Neuron (in vitro differentiated cells): ENCODE results near the gene TGM5.
"Not testable (repeated sequence)": the region's sequence is repeated elsewhere in the genome, so short reads cannot be mapped to it uniquely, and the experiment has no call there.

ENCODE experiments used
- H2AFZ ChIP-seq: one replicate; pipeline ENCODE4 v1.6.1; 2013; ENCODE audit warnings: low read depth, mild to moderate bottlenecking, inconsistent platforms, low read length, moderate library complexity
- H3K27me3 ChIP-seq: one replicate; pipeline ENCODE4 v1.6.1; 2013; ENCODE audit warnings: low read length; ENCODE audit not compliant: insufficient read depth
- H3K36me3 ChIP-seq: one replicate; pipeline ENCODE4 v1.6.1; 2013; ENCODE audit warnings: low read length; ENCODE audit not compliant: insufficient read depth
- H3K4me1 ChIP-seq: one replicate; pipeline ENCODE4 v1.6.1; 2013; ENCODE audit warnings: low read length; ENCODE audit not compliant: insufficient read depth
- H3K4me3 ChIP-seq: 2 replicates; pipeline ENCODE4 v1.5.1; 2013; ENCODE audit warnings: mild to moderate bottlenecking, low read length, moderate library complexity
- H3K9me3 ChIP-seq: one replicate; pipeline ENCODE4 v1.6.1; 2013; ENCODE audit warnings: low read length

TGM5 gene

DNA sequence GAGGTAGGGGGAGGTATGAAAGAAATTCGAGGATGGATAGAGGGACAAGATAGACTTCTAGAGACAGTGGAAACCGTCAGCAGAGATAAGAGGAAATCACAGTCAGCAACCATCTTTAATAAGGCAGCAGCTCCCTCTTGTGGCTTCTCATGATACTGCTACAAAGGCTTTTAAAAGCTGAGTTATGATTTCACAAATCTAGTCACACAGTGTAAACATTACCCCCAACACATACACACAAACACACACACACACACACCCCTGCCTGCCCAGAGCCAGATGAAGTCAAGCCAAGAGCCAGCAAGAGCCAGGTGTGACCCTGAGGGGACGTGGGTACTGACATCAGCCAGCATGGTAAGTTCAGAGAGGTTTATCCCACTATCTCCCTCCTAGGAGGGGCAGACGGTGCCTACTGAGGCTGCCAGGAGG is 18.9 kb upstream of the TGM5 start:
- H3K9me3 ChIP-seq, result no peaks in the 10 kb centered on the region
- H3K4me1 ChIP-seq, result no peaks in the 10 kb centered on the region
- no peaks in the 10 kb centered on the region for H3K36me3 ChIP-seq
- no peak overlapping the region for H2AFZ ChIP-seq
- H3K4me3 ChIP-seq, result no peak overlapping the region
- peaks cover 11% of the 10 kb centered on the region for H3K27me3 ChIP-seq

- Histone ChIP-seq H3K9me3 (no peaks in the 10 kb centered on the region), H3K27me3 (peaks cover 11% of the 10 kb centered on the region), H2AFZ (no peak overlapping the region), H3K4me1 (no peaks in the 10 kb centered on the region), H3K4me3 (no peak overlapping the region), H3K36me3 (no peaks in the 10 kb centered on the region)
Measured at GRCh38 chr15:43283526-43283925, 16.8 kb upstream of the TGM5 start.

DNA sequence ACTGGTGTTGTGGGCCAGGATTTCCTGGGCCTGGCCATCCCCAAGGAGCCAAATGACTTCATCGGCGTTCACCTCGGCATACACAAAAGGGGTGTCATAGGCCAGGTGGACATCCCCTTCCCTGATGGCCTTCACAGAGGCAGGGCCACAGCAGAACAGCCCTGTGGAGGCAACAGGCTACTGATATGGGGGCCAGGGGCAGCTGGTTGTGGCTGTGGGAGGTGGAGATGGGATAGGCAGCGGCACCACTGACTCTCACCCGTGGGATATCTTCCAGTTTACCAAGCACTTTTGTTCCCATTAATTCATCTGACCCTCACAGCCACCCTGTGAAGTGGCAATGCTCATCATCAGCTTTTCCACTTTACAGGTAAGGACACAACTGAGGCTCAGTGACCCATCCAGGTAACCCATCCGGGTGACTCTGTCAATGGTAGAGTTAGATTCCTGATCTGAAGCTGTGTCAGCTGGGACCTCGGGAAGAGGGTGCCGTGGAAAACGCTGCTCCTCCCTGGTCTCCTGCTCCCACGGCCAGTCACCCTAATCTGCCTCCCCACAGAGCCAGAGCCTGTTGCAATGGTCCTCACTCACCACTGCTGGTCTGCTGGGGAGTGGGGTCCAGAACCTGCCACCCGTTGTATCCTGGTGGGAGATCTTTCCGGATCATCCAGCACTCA is 15.3 kb upstream of the TGM5 start:
- Histone ChIP-seq H3K27me3 (peaks cover 11% of the 10 kb centered on the region), H3K4me3 (no peak overlapping the region), H3K36me3 (no peaks in the 10 kb centered on the region), H2AFZ (no peak overlapping the region), H3K9me3 (no peaks in the 10 kb centered on the region), H3K4me1 (no peaks in the 10 kb centered on the region)

DNA sequence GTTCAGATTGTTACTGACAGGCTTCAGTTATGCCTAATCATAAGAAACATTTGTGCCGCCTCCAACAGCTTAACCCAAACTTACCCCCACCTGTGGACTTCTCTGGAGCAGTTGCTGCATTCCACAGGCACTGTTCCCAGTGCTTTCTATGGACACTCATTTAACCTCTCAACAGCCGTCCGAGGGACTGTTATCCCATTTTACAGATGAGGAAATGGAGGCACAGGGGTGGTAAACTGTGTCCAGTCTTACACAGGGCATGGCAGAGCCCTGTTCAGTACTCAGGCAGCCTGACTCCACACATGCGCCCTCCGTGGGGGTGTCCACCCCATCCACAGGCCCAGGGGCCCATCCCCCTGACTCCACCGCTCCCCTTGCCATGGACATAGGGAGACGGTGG is 14.3 kb upstream of the TGM5 start:
- no peak overlapping the region for H3K4me3 ChIP-seq
- H3K4me1 ChIP-seq, result no peaks in the 10 kb centered on the region
- peaks cover 11% of the 10 kb centered on the region for H3K27me3 ChIP-seq
- H2AFZ ChIP-seq, result no peak overlapping the region
- no peaks in the 10 kb centered on the region for H3K36me3 ChIP-seq
- no peaks in the 10 kb centered on the region for H3K9me3 ChIP-seq

DNA sequence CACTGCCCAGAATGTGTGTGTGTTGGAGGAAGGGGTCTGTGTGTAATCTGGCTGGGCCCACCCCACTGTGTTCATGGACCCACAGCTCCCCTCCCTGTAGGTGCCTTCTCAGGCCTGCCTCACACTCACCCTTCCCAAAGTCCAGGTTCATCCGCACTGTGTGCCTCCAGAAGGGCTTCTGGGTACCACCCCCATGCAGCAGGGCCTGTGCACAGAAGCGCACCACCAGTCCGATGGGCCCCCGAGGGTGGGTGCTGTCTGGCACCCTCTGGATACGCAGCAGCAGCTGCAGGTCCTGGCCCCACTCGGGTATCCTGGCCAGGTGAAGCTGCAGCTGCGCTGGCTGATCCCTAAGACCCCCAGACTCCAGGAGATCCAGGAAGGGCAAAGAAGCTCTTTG is 12.8 kb upstream of the TGM5 start:
- H2AFZ ChIP-seq, result no peak overlapping the region
- no peaks in the 10 kb centered on the region for H3K4me1 ChIP-seq
- no peaks in the 10 kb centered on the region for H3K36me3 ChIP-seq
- no peaks in the 10 kb centered on the region for H3K9me3 ChIP-seq
- peaks cover 11% of the 10 kb centered on the region for H3K27me3 ChIP-seq
- no peak overlapping the region for H3K4me3 ChIP-seq

DNA sequence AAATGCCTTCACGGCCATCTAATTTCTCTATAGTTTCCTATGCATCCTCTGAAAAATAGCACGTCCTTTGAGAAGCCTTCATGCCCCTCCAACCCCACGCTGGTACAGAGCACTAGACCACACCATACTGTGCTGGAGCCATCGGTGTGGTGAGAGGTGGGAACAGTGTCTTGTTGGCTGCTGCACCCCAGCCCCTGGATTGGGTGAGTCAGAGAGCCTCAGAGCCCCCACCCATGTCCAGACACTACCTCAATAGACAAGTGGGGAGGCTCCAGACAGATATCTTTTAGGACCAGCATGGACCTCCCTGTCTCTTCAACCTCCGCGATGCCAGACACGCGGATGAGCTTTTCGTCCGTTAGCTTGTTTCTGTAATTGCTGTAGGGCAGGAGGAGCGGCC is 12.1 kb upstream of the TGM5 start:
- H3K36me3 ChIP-seq, result no peaks in the 10 kb centered on the region
- peaks cover 11% of the 10 kb centered on the region for H3K27me3 ChIP-seq
- no peak overlapping the region for H3K4me3 ChIP-seq
- H2AFZ ChIP-seq, result no peak overlapping the region
- H3K4me1 ChIP-seq, result no peaks in the 10 kb centered on the region
- no peaks in the 10 kb centered on the region for H3K9me3 ChIP-seq

DNA sequence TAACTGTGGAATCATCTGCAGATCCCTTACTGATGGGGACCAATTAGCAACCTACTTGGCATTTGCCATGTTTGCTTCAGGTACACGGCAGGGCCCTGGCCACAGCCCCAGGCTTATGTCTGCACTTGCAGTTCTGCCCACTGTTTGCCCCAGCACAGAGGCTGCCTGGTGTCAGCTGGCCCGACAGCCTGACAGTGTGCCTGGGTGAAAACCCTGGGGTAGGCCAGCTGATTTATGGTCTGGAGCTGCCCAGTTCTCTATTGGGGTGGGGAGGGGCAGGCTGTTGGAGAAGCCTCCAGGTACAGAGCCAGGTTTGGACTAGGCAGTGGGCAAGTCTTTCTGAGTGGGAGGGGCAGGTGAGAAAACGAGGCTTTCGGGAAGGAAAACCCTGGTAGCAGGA is 11.2 kb upstream of the TGM5 start:
- H2AFZ ChIP-seq, result no peak overlapping the region
- peaks cover 11% of the 10 kb centered on the region for H3K27me3 ChIP-seq
- no peaks in the 10 kb centered on the region for H3K4me1 ChIP-seq
- H3K4me3 ChIP-seq, result no peak overlapping the region
- H3K9me3 ChIP-seq, result no peaks in the 10 kb centered on the region
- H3K36me3 ChIP-seq, result no peaks in the 10 kb centered on the region

- Histone ChIP-seq H3K36me3 (no peaks in the 10 kb centered on the region), H2AFZ (no peak overlapping the region), H3K9me3 (no peaks in the 10 kb centered on the region), H3K4me3 (no peak overlapping the region), H3K4me1 (no peaks in the 10 kb centered on the region), H3K27me3 (peaks cover 11% of the 10 kb centered on the region)
Measured at GRCh38 chr15:43277231-43277823, 10.6 kb upstream of the TGM5 start.

- Histone ChIP-seq H3K4me1 (no peaks in the 10 kb centered on the region), H3K36me3 (no peaks in the 10 kb centered on the region), H3K27me3 (peaks cover 11% of the 10 kb centered on the region), H2AFZ (peak overlapping the region; percentile 16), H3K4me3 (no peak overlapping the region), H3K9me3 (no peaks in the 10 kb centered on the region)
Measured at GRCh38 chr15:43276563-43277200, 10.0 kb upstream of the TGM5 start.

DNA sequence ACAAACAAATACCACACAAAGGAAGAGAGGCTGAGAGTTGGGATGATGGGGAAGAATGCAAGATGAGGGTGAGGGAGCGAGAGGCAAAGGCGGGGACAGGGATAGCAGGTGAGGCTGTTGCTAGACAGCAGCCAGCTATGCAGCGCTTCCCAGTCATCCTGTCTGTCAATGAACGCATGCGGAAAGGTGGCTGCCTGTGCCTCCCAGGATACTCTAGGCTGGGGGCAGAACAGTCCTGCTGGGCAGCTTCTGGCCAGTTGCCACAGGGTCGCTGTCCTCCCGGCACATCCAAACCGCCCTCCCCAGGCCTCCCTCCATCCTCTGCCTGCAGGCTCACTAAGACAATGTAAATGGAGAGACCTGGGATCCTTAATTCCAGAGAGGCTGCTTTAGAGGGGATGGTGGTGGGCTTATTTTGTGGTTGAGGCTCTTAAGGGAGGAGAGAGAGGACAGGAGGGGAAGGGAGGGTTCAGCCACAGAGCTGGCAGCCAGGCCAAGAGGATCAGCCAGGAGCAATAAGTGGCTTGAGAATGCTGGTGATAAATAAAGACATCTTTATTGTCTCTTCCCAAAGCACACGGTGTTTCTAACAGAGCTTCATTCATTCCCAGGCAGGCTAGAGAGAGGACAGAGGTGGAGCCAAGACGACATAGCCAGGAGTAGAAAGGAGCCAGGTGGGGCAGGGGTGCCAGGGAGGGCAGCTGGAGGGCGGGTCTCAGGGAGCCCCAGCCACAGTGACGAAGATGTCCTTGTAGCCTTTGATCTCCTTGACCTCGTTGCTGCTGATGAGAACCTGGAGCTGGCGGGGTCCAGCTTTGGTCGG is 9.2 kb upstream of the TGM5 start:
- no peaks in the 10 kb centered on the region for H3K9me3 ChIP-seq
- no peaks in the 10 kb centered on the region for H3K36me3 ChIP-seq
- H3K4me3 ChIP-seq, result no peak overlapping the region
- H3K27me3 ChIP-seq, result peaks cover 11% of the 10 kb centered on the region
- no peaks in the 10 kb centered on the region for H3K4me1 ChIP-seq
- H2AFZ ChIP-seq, result peak overlapping the region; percentile 16

GRCh38 chr15:43274136-43274535 is 7.4 kb upstream of the TGM5 start:
- Histone ChIP-seq H3K36me3 (no peaks in the 10 kb centered on the region), H2AFZ (no peak overlapping the region), H3K4me3 (no peak overlapping the region), H3K4me1 (no peaks in the 10 kb centered on the region), H3K27me3 (peaks cover 13% of the 10 kb centered on the region), H3K9me3 (no peaks in the 10 kb centered on the region)

GRCh38 chr15:43273243-43273642 is 6.5 kb upstream of the TGM5 start:
- Histone ChIP-seq H3K4me1 (no peaks in the 10 kb centered on the region), H3K9me3 (no peaks in the 10 kb centered on the region), H3K36me3 (no peaks in the 10 kb centered on the region), H3K4me3 (no peak overlapping the region), H2AFZ (no peak overlapping the region), H3K27me3 (peaks cover 13% of the 10 kb centered on the region)

GRCh38 chr15:43271908-43272307 is 5.2 kb upstream of the TGM5 start:
- not testable (repeated sequence) for H2AFZ ChIP-seq, H3K9me3 ChIP-seq, H3K36me3 ChIP-seq, H3K4me3 ChIP-seq, H3K4me1 ChIP-seq, H3K27me3 ChIP-seq
